OCI-LY3 (cell line): ENCODE measurements around the gene DNAJC18.

ENCODE experiments used
- EZH2phosphoT487 ChIP-seq: fragments of 200-600 bp; shearing (Covaris generic); IDR thresholded peaks from 2 replicates; pipeline ENCODE4 v1.6.1; 2018; ENCODE audit warnings: antibody characterized with exemption, mixed run types, low read depth
- TF ChIP-seq, protein P1 (sequence below): fragments of 200-600, 300-600 bp; sonication (generic); IDR thresholded peaks from 2 replicates; pipeline ENCODE4 v1.5.1; 2014; ENCODE audit warnings: antibody characterized with exemption, low read length, low read depth

DNA sequence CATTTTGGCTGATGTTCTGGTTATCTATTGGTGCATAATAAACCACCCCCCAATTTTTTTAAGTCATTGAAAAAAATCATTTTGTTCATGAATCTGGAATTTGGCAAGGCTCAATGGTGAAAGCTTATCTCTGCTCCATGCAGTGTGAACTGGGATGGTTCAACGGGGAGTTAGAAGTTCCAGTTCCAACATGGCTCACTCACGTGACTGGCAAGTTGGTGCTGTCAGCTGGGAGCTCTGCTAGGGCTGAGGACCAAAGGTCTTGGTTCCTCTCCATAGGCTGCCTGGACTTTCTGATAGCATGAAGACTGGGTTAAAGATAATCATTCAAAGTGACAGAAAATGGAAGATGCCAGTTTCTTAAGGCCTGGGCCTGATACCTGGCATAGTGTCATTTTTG lies 32.4 kb downstream of the DNAJC18 start:
- TF ChIP-seq, protein P1, sequence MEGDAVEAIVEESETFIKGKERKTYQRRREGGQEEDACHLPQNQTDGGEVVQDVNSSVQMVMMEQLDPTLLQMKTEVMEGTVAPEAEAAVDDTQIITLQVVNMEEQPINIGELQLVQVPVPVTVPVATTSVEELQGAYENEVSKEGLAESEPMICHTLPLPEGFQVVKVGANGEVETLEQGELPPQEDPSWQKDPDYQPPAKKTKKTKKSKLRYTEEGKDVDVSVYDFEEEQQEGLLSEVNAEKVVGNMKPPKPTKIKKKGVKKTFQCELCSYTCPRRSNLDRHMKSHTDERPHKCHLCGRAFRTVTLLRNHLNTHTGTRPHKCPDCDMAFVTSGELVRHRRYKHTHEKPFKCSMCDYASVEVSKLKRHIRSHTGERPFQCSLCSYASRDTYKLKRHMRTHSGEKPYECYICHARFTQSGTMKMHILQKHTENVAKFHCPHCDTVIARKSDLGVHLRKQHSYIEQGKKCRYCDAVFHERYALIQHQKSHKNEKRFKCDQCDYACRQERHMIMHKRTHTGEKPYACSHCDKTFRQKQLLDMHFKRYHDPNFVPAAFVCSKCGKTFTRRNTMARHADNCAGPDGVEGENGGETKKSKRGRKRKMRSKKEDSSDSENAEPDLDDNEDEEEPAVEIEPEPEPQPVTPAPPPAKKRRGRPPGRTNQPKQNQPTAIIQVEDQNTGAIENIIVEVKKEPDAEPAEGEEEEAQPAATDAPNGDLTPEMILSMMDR = no peak
- TF ChIP-seq EZH2phosphoT487 = no peak
